ENCODE data around the gene LTB4R2. TPM values are rescaled to one million over a fixed set of nuclear protein-coding genes. Genes with fewer than 3 reads are reported as not detected.

Gene LTB4R2
- total RNA-seq, 1 donor, result 3.5 TPM

DNA sequence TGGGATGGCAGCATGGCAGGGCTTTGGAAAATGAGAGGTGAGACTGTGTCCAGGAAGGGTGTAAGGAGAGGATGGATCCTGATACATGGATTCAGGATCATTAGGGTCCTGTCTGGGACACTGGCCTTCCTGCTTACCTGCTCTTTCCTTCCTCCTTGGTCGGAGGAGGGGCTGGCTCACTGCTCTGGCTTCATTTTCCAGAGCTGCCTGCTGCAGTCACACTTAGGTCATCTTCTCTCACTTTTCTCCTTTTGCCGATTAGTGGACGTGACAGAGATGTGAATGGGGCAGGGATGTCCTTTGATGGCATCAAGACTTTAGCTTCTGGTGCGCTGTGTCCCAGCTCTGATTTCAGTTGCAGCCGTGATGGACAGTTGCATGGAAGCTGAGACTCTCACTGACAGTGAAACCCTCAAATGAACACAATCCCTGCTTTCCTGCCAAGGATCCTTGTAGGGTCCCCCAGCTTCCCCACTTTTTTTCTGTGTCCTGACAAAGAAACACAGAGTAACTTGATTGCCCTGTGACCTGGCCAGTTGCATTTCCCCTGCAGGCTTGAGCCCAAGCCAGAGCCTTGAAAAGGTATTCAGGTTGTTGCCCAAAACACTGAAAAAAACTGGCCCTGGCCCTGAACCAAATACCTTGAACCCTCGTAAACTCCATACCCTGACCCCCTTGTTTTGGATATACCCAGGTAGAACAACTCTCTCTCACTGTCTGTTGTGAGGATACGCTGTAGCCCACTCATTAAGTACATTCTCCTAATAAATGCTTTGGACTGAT is 1.4 kb upstream of the LTB4R2 start:
- H3K4me3 ChIP-seq (ENCODE audit: low read depth, low read length), result no peak overlapping the region
- TF ChIP-seq, protein P1, sequence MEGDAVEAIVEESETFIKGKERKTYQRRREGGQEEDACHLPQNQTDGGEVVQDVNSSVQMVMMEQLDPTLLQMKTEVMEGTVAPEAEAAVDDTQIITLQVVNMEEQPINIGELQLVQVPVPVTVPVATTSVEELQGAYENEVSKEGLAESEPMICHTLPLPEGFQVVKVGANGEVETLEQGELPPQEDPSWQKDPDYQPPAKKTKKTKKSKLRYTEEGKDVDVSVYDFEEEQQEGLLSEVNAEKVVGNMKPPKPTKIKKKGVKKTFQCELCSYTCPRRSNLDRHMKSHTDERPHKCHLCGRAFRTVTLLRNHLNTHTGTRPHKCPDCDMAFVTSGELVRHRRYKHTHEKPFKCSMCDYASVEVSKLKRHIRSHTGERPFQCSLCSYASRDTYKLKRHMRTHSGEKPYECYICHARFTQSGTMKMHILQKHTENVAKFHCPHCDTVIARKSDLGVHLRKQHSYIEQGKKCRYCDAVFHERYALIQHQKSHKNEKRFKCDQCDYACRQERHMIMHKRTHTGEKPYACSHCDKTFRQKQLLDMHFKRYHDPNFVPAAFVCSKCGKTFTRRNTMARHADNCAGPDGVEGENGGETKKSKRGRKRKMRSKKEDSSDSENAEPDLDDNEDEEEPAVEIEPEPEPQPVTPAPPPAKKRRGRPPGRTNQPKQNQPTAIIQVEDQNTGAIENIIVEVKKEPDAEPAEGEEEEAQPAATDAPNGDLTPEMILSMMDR (IDR thresholded peaks at IDR 0.05; ENCODE audit: insufficient read depth, low read length), result no peak
- no peak for DNase-seq (ENCODE audit: low read depth)

DNA sequence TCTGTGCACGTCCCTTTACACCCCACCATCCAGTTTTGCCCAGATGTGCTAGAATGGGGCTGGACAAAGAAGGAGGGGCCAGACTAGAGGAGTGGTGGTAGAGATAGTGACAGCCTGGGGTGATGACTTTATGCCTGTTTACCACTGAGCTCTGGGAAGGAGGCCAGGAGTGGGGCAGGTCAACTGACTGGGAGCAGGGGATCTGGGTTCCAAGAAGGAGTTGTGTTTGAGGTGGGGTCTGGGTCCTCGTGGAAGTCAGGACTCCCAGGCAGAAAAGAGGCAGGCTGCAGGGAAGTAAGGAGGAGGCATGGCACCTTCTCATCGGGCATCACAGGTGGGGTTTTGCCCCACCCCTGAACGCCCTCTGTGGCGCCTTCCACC is 315 bp downstream of the LTB4R2 start:
- TF ChIP-seq, protein P1 (IDR thresholded peaks at IDR 0.05; ENCODE audit: insufficient read depth, low read length), result no peak
- no peak for DNase-seq (ENCODE audit: low read depth)
- H3K4me3 ChIP-seq (ENCODE audit: low read depth, low read length), result no peak overlapping the region

DNA sequence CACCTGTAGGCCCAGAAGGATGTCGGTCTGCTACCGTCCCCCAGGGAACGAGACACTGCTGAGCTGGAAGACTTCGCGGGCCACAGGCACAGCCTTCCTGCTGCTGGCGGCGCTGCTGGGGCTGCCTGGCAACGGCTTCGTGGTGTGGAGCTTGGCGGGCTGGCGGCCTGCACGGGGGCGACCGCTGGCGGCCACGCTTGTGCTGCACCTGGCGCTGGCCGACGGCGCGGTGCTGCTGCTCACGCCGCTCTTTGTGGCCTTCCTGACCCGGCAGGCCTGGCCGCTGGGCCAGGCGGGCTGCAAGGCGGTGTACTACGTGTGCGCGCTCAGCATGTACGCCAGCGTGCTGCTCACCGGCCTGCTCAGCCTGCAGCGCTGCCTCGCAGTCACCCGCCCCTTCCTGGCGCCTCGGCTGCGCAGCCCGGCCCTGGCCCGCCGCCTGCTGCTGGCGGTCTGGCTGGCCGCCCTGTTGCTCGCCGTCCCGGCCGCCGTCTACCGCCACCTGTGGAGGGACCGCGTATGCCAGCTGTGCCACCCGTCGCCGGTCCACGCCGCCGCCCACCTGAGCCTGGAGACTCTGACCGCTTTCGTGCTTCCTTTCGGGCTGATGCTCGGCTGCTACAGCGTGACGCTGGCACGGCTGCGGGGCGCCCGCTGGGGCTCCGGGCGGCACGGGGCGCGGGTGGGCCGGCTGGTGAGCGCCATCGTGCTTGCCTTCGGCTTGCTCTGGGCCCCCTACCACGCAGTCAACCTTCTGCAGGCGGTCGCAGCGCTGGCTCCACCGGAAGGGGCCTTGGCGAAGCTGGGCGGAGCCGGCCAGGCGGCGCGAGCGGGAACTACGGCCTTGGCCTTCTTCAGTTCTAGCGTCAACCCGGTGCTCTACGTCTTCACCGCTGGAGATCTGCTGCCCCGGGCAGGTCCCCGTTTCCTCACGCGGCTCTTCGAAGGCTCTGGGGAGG is 985 bp downstream of the LTB4R2 start, which contains the start of gene LTB4R:
Gene LTB4R (plus strand): TSS at position 857 of the 959 bp plus-strand sequence. CDS start 4,150 bp downstream, outside the sequence.
- TF ChIP-seq, protein P1 (IDR thresholded peaks at IDR 0.05; ENCODE audit: insufficient read depth, low read length), result peak; percentile 26
- DNase-seq (ENCODE audit: low read depth), result peak; percentile 70
- H3K4me3 ChIP-seq (ENCODE audit: low read depth, low read length), result peak within 1 kb of the TSS; percentile 28

DNA sequence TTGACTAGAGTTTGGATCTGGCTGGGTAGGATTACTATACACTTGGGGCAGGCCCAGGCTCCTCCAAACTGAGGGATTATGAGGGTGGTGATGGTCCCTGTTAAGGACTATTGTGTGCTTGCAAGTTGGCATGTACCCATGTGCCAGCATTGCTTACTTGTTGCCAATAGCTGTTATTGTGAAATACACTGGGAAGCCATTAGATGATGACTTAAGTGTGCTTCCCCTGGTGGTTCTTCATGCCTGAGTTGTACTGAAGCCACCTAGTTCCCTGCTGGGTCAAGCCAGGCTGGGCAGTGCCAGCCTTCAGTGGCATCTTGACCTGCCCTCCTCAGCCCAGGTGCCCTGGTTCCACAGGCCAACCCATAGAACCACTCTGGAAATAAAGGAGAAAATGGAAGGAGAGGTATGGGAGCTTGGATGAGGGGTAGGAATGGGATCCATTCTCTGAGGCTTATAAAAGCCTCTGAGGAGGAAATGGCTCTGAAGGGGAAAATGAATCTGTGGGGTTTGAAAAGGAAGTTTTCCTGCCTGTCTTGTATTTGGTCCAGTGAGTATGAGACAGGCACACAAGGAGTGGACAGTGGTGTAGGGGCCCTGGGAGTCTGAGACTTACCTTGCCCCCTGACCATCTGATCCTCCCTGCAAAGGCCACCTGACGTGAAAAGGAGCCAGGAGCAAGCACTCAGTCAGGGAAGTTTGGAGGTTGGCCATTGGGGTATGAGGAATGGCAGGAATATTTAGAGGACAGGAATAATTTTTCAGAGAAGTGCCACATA is 2.1 kb downstream of the LTB4R2 start:
- TF ChIP-seq, protein P1 (IDR thresholded peaks at IDR 0.05; ENCODE audit: insufficient read depth, low read length), result no peak
- H3K4me3 ChIP-seq (ENCODE audit: low read depth, low read length), result no peak overlapping the region
- peak; percentile 32 for DNase-seq (ENCODE audit: low read depth)

DNA sequence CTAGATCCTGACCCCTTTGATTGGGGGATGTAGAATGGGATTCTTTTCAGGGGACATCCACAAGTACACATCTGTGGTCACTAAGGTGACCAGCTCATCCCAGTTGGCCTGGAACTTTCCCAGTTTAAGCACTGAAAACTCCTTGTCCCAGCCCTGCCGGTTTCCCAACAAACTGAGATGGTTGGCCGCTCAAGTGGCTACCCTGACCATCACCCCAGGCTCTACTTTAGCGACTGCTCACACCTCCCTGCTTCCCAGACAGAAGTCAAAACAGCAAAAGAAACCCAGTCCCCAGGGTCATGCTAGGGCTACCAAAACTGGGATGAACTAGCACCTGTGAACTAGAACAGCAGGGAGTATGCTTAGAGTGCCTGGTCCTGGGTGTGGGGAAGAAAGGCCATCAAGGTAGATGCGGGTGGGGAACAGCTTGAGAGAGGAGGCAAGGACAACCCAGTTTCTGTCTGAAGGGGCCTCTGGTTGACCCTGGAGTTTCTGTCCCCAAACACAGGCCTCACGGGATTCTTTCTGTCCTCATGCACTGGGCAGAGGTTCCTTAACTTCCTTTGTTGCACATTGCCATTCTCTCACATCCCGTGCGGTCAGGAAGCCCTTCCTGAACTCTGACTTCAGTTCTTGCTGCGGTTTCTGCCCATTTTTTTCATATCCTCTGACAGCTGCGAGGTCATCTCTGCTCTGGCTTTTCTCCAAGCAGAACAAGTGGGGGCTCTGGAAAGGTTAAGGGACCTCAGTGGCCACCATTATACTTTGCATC is 3.0 kb downstream of the LTB4R2 start:
- no peak for DNase-seq (ENCODE audit: low read depth)
- no peak overlapping the region for H3K4me3 ChIP-seq (ENCODE audit: low read depth, low read length)
- TF ChIP-seq, protein P1 (IDR thresholded peaks at IDR 0.05; ENCODE audit: insufficient read depth, low read length), result no peak

All from fibroblast of the aortic adventitia (primary cell).